ENCODE results near the gene OR5H1.
"Not testable (repeated sequence)": the region's sequence is repeated elsewhere in the genome, so short reads cannot be mapped to it uniquely, and the experiment has no call there.

Gene OR5H1

GRCh38 chr3:98147179-98147578 is 16.7 kb downstream of the OR5H1 start, which contains the start of gene OR5H14:
TSS of gene OR5H14 (plus strand) at chr3:98147479. CDS start at chr3:98149386, 1,907 bp downstream.
- no peak within 1 kb of the TSS for H3K9ac ChIP-seq (ENCODE audit: low read length)
- no peaks in the 10 kb centered on the region for H3K36me3 ChIP-seq (ENCODE audit: control insufficient read depth, insufficient read depth, low read length)
- H3K4me3 ChIP-seq (ENCODE audit: low read length), result no peak within 1 kb of the TSS
- no peaks in the 10 kb centered on the region for H3K27me3 ChIP-seq (ENCODE audit: control insufficient read depth, insufficient read depth, low read length)
- no peaks in the 10 kb centered on the region for H3K9me3 ChIP-seq (ENCODE audit: control insufficient read depth, low read length)
- no peaks in the 10 kb centered on the region for H3K4me1 ChIP-seq (ENCODE audit: control insufficient read depth, insufficient read depth, low read length)

- H3K4me1 ChIP-seq (ENCODE audit: control insufficient read depth, insufficient read depth, low read length), result no peaks in the 10 kb centered on the region
- no peaks in the 10 kb centered on the region for H3K27me3 ChIP-seq (ENCODE audit: control insufficient read depth, insufficient read depth, low read length)
- no peak overlapping the region for H3K9ac ChIP-seq (ENCODE audit: low read length)
- H3K9me3 ChIP-seq (ENCODE audit: control insufficient read depth, low read length), result no peaks in the 10 kb centered on the region
- H3K4me3 ChIP-seq (ENCODE audit: low read length), result no peak overlapping the region
- no peaks in the 10 kb centered on the region for H3K36me3 ChIP-seq (ENCODE audit: control insufficient read depth, insufficient read depth, low read length)
Measured at GRCh38 chr3:98148751-98149150, 18.2 kb downstream of the OR5H1 start.

- H3K9ac ChIP-seq (ENCODE audit: low read length); H3K4me3 ChIP-seq (ENCODE audit: low read length); H3K36me3 ChIP-seq (ENCODE audit: control insufficient read depth, insufficient read depth, low read length); H3K9me3 ChIP-seq (ENCODE audit: control insufficient read depth, low read length); H3K27me3 ChIP-seq (ENCODE audit: control insufficient read depth, insufficient read depth, low read length); H3K4me1 ChIP-seq (ENCODE audit: control insufficient read depth, insufficient read depth, low read length): not testable (repeated sequence)
Measured at GRCh38 chr3:98149456-98149855, 18.9 kb downstream of the OR5H1 start.

GRCh38 chr3:98151241-98151640 is 20.7 kb downstream of the OR5H1 start:
- Histone ChIP-seq H3K27me3 (ENCODE audit: control insufficient read depth, insufficient read depth, low read length) (no peaks in the 10 kb centered on the region), H3K9ac (ENCODE audit: low read length) (no peak overlapping the region)

GRCh38 chr3:98166396-98166795 is 35.9 kb downstream of the OR5H1 start, which contains the start of gene OR5H15:
TSS of gene OR5H15 (plus strand) at chr3:98166696. CDS start at chr3:98168700, 2,004 bp downstream.
- no peaks in the 10 kb centered on the region for H3K9me3 ChIP-seq (ENCODE audit: control insufficient read depth, low read length)
- H3K4me1 ChIP-seq (ENCODE audit: control insufficient read depth, insufficient read depth, low read length), result no peaks in the 10 kb centered on the region
- no peaks in the 10 kb centered on the region for H3K36me3 ChIP-seq (ENCODE audit: control insufficient read depth, insufficient read depth, low read length)
- H3K27me3 ChIP-seq (ENCODE audit: control insufficient read depth, insufficient read depth, low read length), result no peaks in the 10 kb centered on the region
- no peak within 1 kb of the TSS for H3K9ac ChIP-seq (ENCODE audit: low read length)
- H3K4me3 ChIP-seq (ENCODE audit: low read length), result no peak within 1 kb of the TSS

More at GRCh38 chr3:98151241-98151640, 20.7 kb downstream of the OR5H1 start:
- Histone ChIP-seq H3K9me3 (ENCODE audit: control insufficient read depth, low read length) (no peaks in the 10 kb centered on the region), H3K4me1 (ENCODE audit: control insufficient read depth, insufficient read depth, low read length) (no peaks in the 10 kb centered on the region), H3K4me3 (ENCODE audit: low read length) (no peak overlapping the region), H3K36me3 (ENCODE audit: control insufficient read depth, insufficient read depth, low read length) (no peaks in the 10 kb centered on the region)

GRCh38 chr3:98171071-98171470 is 40.5 kb downstream of the OR5H1 start:
- Histone ChIP-seq H3K9me3 (ENCODE audit: control insufficient read depth, low read length) (no peaks in the 10 kb centered on the region), H3K4me3 (ENCODE audit: low read length) (no peak overlapping the region), H3K27me3 (ENCODE audit: control insufficient read depth, insufficient read depth, low read length) (no peaks in the 10 kb centered on the region), H3K36me3 (ENCODE audit: control insufficient read depth, insufficient read depth, low read length) (no peaks in the 10 kb centered on the region), H3K9ac (ENCODE audit: low read length) (no peak overlapping the region), H3K4me1 (ENCODE audit: control insufficient read depth, insufficient read depth, low read length) (no peaks in the 10 kb centered on the region)

- Histone ChIP-seq H3K27me3 (ENCODE audit: control insufficient read depth, insufficient read depth, low read length) (no peaks in the 10 kb centered on the region), H3K9ac (ENCODE audit: low read length) (no peak overlapping the region), H3K36me3 (ENCODE audit: control insufficient read depth, insufficient read depth, low read length) (no peaks in the 10 kb centered on the region), H3K9me3 (ENCODE audit: control insufficient read depth, low read length) (no peaks in the 10 kb centered on the region), H3K4me1 (ENCODE audit: control insufficient read depth, insufficient read depth, low read length) (no peaks in the 10 kb centered on the region), H3K4me3 (ENCODE audit: low read length) (no peak overlapping the region)
Measured at GRCh38 chr3:98172621-98173020, 42.1 kb downstream of the OR5H1 start.

- H3K9ac ChIP-seq (ENCODE audit: low read length), result no peak overlapping the region
- H3K4me3 ChIP-seq (ENCODE audit: low read length), result no peak overlapping the region
- no peaks in the 10 kb centered on the region for H3K36me3 ChIP-seq (ENCODE audit: control insufficient read depth, insufficient read depth, low read length)
- H3K9me3 ChIP-seq (ENCODE audit: control insufficient read depth, low read length), result no peaks in the 10 kb centered on the region
- H3K4me1 ChIP-seq (ENCODE audit: control insufficient read depth, insufficient read depth, low read length), result no peaks in the 10 kb centered on the region
- no peaks in the 10 kb centered on the region for H3K27me3 ChIP-seq (ENCODE audit: control insufficient read depth, insufficient read depth, low read length)
Measured at GRCh38 chr3:98180319-98180890, 49.9 kb downstream of the OR5H1 start.

GRCh38 chr3:98182196-98182595 is 51.7 kb downstream of the OR5H1 start:
- Histone ChIP-seq H3K9ac (ENCODE audit: low read length) (no peak overlapping the region), H3K27me3 (ENCODE audit: control insufficient read depth, insufficient read depth, low read length) (no peaks in the 10 kb centered on the region), H3K36me3 (ENCODE audit: control insufficient read depth, insufficient read depth, low read length) (no peaks in the 10 kb centered on the region), H3K4me1 (ENCODE audit: control insufficient read depth, insufficient read depth, low read length) (no peaks in the 10 kb centered on the region), H3K9me3 (ENCODE audit: control insufficient read depth, low read length) (no peaks in the 10 kb centered on the region), H3K4me3 (ENCODE audit: low read length) (no peak overlapping the region)

- Histone ChIP-seq H3K4me1 (ENCODE audit: control insufficient read depth, insufficient read depth, low read length) (no peaks in the 10 kb centered on the region), H3K36me3 (ENCODE audit: control insufficient read depth, insufficient read depth, low read length) (no peaks in the 10 kb centered on the region), H3K4me3 (ENCODE audit: low read length) (no peak overlapping the region), H3K9me3 (ENCODE audit: control insufficient read depth, low read length) (no peaks in the 10 kb centered on the region), H3K27me3 (ENCODE audit: control insufficient read depth, insufficient read depth, low read length) (no peaks in the 10 kb centered on the region), H3K9ac (ENCODE audit: low read length) (no peak overlapping the region)
Measured at GRCh38 chr3:98185180-98185579, 54.7 kb downstream of the OR5H1 start.

Data from mucosa of stomach (tissue), 1 donor.